ENCODE measurements around the gene ITGA2. TPM values are rescaled to one million over a fixed set of nuclear protein-coding genes. Genes with fewer than 3 reads are reported as not detected.

The ITGA2 gene
- total and polyA plus RNA-seq, 2 of the 8 experiments (the other 6 are each of a cell fraction or from before 2014, with no cell fraction given), result 1.4 to 7.7 TPM

- H3K9ac ChIP-seq (replicated peaks in 1 of 4; ENCODE audit: extremely low read depth in 1 of 4, low read depth in 3 of 4, low read length in 3 of 4), result no peak overlapping the region
- TF ChIP-seq CEBPB (IDR thresholded peaks at IDR 0.05; ENCODE audit: low read depth, low read length) (peak; percentile 71; the same call in 1 of the 2 replicates), KDM4A (IDR thresholded peaks at IDR 0.05; ENCODE audit: low read depth, low read length, severe bottlenecking) (no peak)
- no peak overlapping the region for H4K8ac ChIP-seq (ENCODE audit: extremely low read depth, insufficient read depth, low read length)
- H2BK12ac ChIP-seq (ENCODE audit: low read depth, low read length), result no peak overlapping the region
- H2AFZ ChIP-seq (ENCODE audit: low read length), result no peak overlapping the region
- H2BK5ac ChIP-seq (ENCODE audit: low read depth, low read length), result no peak overlapping the region
- no peaks in the 10 kb centered on the region for H3K27me3 ChIP-seq (replicated peaks in 1 of 4; ENCODE audit: control insufficient read depth in 3 of 4, extremely low read depth in 1 of 4, insufficient read depth in 3 of 4, low read length in 3 of 4)
- H3K23ac ChIP-seq (ENCODE audit: insufficient read length), result no peak overlapping the region
- H2BK120ac ChIP-seq (replicated peaks; ENCODE audit: low read depth, low read length), result no peak overlapping the region
- no peaks in the 10 kb centered on the region for H3K9me3 ChIP-seq (ENCODE audit: insufficient read depth in 2 of 2, low read depth in 1 of 2, low read length in 1 of 2)
- no peak overlapping the region for H4K5ac ChIP-seq (ENCODE audit: insufficient read length, low read depth, low read length)
- H2BK15ac ChIP-seq (ENCODE audit: low read length), result no peak overlapping the region
- FAIRE-seq (no peak), DNase-seq (ENCODE audit: low read depth in 1 of 2, low spot score in 2 of 2) (no peak)
- H4K20me1 ChIP-seq (replicated peaks in 1 of 2; ENCODE audit: control insufficient read depth in 1 of 2, insufficient read depth in 2 of 2, low read length in 2 of 2), result no peaks in the 10 kb centered on the region
- no peak overlapping the region for H2BK20ac ChIP-seq (ENCODE audit: low read length)
- no peaks in the 10 kb centered on the region for H3K79me2 ChIP-seq (ENCODE audit: control insufficient read depth in 1 of 2, insufficient read depth in 2 of 2, low read length in 2 of 2)
- no peak overlapping the region for H4K91ac ChIP-seq (replicated peaks; ENCODE audit: insufficient read length, low read length)
- ChIA-PET CTCF (ENCODE audit: partially characterized antibody) (interaction anchor here (0.7 to 4.0 kb wide), 4 partner anchors 11 to 75 kb away, joined by 3 to 24 read pairs (median 5); no protein-coding TSS in a partner anchor), POLR2A (ENCODE audit: partially characterized antibody) (no interaction called here)
- no peaks in the 10 kb centered on the region for H3K4me1 ChIP-seq (replicated peaks in 1 of 4; ENCODE audit: control insufficient read depth in 3 of 4, insufficient read depth in 4 of 4, low read length in 3 of 4)
- H3K4ac ChIP-seq (replicated peaks; ENCODE audit: insufficient read length, low read depth, low read length), result no peak overlapping the region
- no peak overlapping the region for H3K18ac ChIP-seq (ENCODE audit: extremely low read depth, low read length)
- no peaks in the 10 kb centered on the region for H3K79me1 ChIP-seq (ENCODE audit: low read depth, low read length)
- no peak overlapping the region for H3K4me2 ChIP-seq (ENCODE audit: insufficient read depth in 1 of 2, low read depth in 2 of 2, low read length in 2 of 2)
- H3K36me3 ChIP-seq (ENCODE audit: control insufficient read depth in 2 of 4, insufficient read depth in 4 of 4, low read length in 3 of 4), result no peaks in the 10 kb centered on the region
- H2AK5ac ChIP-seq (ENCODE audit: low read depth, low read length), result no peak overlapping the region
- no peaks in the 10 kb centered on the region for H3K23me2 ChIP-seq (ENCODE audit: low read depth, low read length)
- WGBS, 2 experiments (ENCODE audit: extremely low coverage in 1 of 2, insufficient coverage in 1 of 2, insufficient read length in 1 of 2, insufficient replicate concordance in 2 of 2, low coverage in 1 of 2, low lambda C conversion rate in 2 of 2, missing lambda C conversion rate in 1 of 2), result 90% methylated on average over 2 of the region's 2 CpGs; no CpG with 5 or more reads in 1 of the 2 experiments
- H3K56ac ChIP-seq (replicated peaks; ENCODE audit: insufficient read length, low read depth, low read length), result no peak overlapping the region
- H3K14ac ChIP-seq (ENCODE audit: insufficient read length), result no peak overlapping the region
- H3K4me3 ChIP-seq (ENCODE audit: extremely low read depth in 1 of 4, insufficient read depth in 2 of 4, low read depth in 3 of 4, low read length in 4 of 4), result no peak overlapping the region
- no peak overlapping the region for H3K27ac ChIP-seq (ENCODE audit: low read depth, low read length)
These were observed 34.8 kb downstream of the ITGA2 start for GRCh38 chr5:53023969-53024368.

All from H1 (cell line).